ENCODE data around the gene CELF2.

Gene CELF2

DNA sequence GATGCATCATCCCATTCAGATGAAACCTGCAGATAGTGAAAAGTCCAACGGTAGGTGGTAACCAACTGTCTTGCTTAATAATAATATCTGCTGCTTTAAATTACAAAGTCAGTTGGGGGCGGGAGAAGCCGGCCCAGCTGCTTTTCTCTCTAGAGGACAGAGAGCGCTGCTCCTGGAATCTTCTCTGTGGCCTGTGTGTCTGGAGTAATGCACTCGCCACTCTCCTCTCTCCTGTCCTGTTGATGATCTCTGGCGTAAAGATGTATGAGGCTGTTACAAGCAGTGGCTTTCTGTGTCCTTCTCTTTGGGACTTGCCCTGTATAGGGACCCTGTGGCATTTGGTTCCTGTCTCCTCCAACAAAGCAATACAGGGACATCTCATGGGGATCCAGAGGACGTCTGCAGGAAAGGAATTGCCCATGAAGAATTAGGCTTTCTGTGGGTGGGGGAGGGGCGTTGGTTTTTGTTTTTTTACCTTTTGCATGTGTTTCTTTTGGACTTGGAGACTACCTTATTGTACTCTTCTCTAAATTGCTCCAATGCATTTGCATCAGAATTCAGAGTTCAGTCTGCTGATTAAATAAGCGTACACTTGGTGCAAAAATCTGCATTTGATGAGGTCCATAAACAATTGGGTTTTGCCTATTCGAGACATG, 231.6 kb downstream of the CELF2 start:
- no peak overlapping the region for H3K27ac ChIP-seq (ENCODE audit: low read length)
- no peak overlapping the region for H3K4me2 ChIP-seq (ENCODE audit: insufficient read depth, low read length)
- H2AFZ ChIP-seq (ENCODE audit: low read depth, low read length): no peak overlapping the region
- no peak overlapping the region for H3K9ac ChIP-seq (ENCODE audit: low read depth, low read length)
- H3K4me3 ChIP-seq (ENCODE audit: low read depth in 1 of 2, low read length in 2 of 2): no peak overlapping the region
- TF ChIP-seq CTCF (IDR thresholded peaks at IDR 0.05; ENCODE audit: borderline replicate concordance, extremely low read depth, low read length, poor library complexity, severe bottlenecking) (no peak), EZH2 (IDR thresholded peaks at IDR 0.05; ENCODE audit: borderline replicate concordance, low read depth, low read length, severe bottlenecking) (no peak)
- H3K4me1 ChIP-seq (ENCODE audit: insufficient read depth, low read length): no peaks in the 10 kb centered on the region
- H3K36me3 ChIP-seq (ENCODE audit: insufficient read depth, low read length): peaks cover 55% of the 10 kb centered on the region
- DNase-seq (no peak), ATAC-seq (ENCODE audit: insufficient read depth, low read depth) (no peak)
- H3K79me2 ChIP-seq (ENCODE audit: insufficient read depth, low read length): peaks cover 40% of the 10 kb centered on the region
- no peaks in the 10 kb centered on the region for H3K27me3 ChIP-seq (ENCODE audit: insufficient read depth, low read length, poor library complexity)
- no peaks in the 10 kb centered on the region for H3K9me3 ChIP-seq (ENCODE audit: insufficient read depth, low read length, severe bottlenecking)
- H4K20me1 ChIP-seq (ENCODE audit: insufficient read depth, low read length): peaks cover 49% of the 10 kb centered on the region

DNA sequence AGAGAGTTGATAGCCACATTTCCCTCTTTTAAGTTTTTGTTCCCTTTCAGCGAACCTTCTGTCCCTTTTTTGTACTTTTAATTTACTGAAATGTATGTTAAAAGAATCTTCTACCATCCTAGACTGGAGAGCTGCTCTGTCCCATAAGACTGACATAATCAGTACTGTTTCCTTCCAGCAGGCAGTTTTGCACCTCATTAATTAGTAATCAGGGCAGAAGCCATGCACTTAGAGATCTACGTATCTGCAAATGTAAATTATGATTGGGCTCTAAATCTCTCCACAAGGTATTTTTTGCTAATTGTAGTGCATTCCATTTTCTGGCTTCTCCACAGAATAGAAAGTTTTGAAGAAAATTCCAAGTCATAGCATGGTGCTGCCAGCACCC, 232.1 kb downstream of the CELF2 start:
- no peaks in the 10 kb centered on the region for H3K27me3 ChIP-seq (ENCODE audit: insufficient read depth, low read length, poor library complexity)
- no peaks in the 10 kb centered on the region for H3K9me3 ChIP-seq (ENCODE audit: insufficient read depth, low read length, severe bottlenecking)
- H3K79me2 ChIP-seq (ENCODE audit: insufficient read depth, low read length): peaks cover 38% of the 10 kb centered on the region
- H4K20me1 ChIP-seq (ENCODE audit: insufficient read depth, low read length): peaks cover 52% of the 10 kb centered on the region
- H3K9ac ChIP-seq (ENCODE audit: low read depth, low read length): no peak overlapping the region
- ATAC-seq (ENCODE audit: insufficient read depth, low read depth) (no peak), DNase-seq (no peak)
- H3K4me2 ChIP-seq (ENCODE audit: insufficient read depth, low read length): no peak overlapping the region
- H3K27ac ChIP-seq (ENCODE audit: low read length): no peak overlapping the region
- no peaks in the 10 kb centered on the region for H3K4me1 ChIP-seq (ENCODE audit: insufficient read depth, low read length)
- peaks cover 55% of the 10 kb centered on the region for H3K36me3 ChIP-seq (ENCODE audit: insufficient read depth, low read length)
- H3K4me3 ChIP-seq (ENCODE audit: low read depth in 1 of 2, low read length in 2 of 2): no peak overlapping the region
- TF ChIP-seq EZH2 (IDR thresholded peaks at IDR 0.05; ENCODE audit: borderline replicate concordance, low read depth, low read length, severe bottlenecking) (no peak), CTCF (IDR thresholded peaks at IDR 0.05; ENCODE audit: borderline replicate concordance, extremely low read depth, low read length, poor library complexity, severe bottlenecking) (no peak)
- no peak overlapping the region for H2AFZ ChIP-seq (ENCODE audit: low read depth, low read length)

GRCh38 chr10:11250304-11250703, 232.6 kb downstream of the CELF2 start:
- ATAC-seq (ENCODE audit: insufficient read depth, low read depth) (no peak), DNase-seq (no peak)
- H3K36me3 ChIP-seq (ENCODE audit: insufficient read depth, low read length): peaks cover 59% of the 10 kb centered on the region
- no peaks in the 10 kb centered on the region for H3K9me3 ChIP-seq (ENCODE audit: insufficient read depth, low read length, severe bottlenecking)
- peaks cover 55% of the 10 kb centered on the region for H4K20me1 ChIP-seq (ENCODE audit: insufficient read depth, low read length)
- no peaks in the 10 kb centered on the region for H3K27me3 ChIP-seq (ENCODE audit: insufficient read depth, low read length, poor library complexity)
- H3K4me3 ChIP-seq (ENCODE audit: low read depth in 1 of 2, low read length in 2 of 2): no peak overlapping the region
- H3K4me1 ChIP-seq (ENCODE audit: insufficient read depth, low read length): no peaks in the 10 kb centered on the region
- no peak overlapping the region for H3K4me2 ChIP-seq (ENCODE audit: insufficient read depth, low read length)
- no peak overlapping the region for H2AFZ ChIP-seq (ENCODE audit: low read depth, low read length)
- TF ChIP-seq CTCF (IDR thresholded peaks at IDR 0.05; ENCODE audit: borderline replicate concordance, extremely low read depth, low read length, poor library complexity, severe bottlenecking) (no peak), EZH2 (IDR thresholded peaks at IDR 0.05; ENCODE audit: borderline replicate concordance, low read depth, low read length, severe bottlenecking) (no peak)
- no peak overlapping the region for H3K27ac ChIP-seq (ENCODE audit: low read length)
- peaks cover 35% of the 10 kb centered on the region for H3K79me2 ChIP-seq (ENCODE audit: insufficient read depth, low read length)
- H3K9ac ChIP-seq (ENCODE audit: low read depth, low read length): no peak overlapping the region

Data from DND-41 (cell line).